Measurements from ENCODE around the gene SLC9A2. TPM values are rescaled to one million over a fixed set of nuclear protein-coding genes. Genes with fewer than 3 reads are reported as not detected.

SLC9A2 gene
- total RNA-seq, 5 donors from 2014 or later (not counting 1 experiment from before 2014, with no cell fraction given): not detected

- Histone ChIP-seq H3K36me3 (ENCODE audit: control insufficient read depth in 2 of 2, extremely low read depth in 1 of 2, insufficient read depth in 1 of 2, low read length in 1 of 2) (peaks cover 0 to 8% of the 10 kb centered on the region in 2 donors), H3K4me3 (ENCODE audit: control insufficient read depth in 1 of 2, extremely low read depth in 1 of 2, low read length in 1 of 2) (peak overlapping the region; percentile 73 to 74), H3K27ac (ENCODE audit: low read length) (peak overlapping the region; percentile 48), H3K4me1 (ENCODE audit: control insufficient read depth in 1 of 2, extremely low read depth in 1 of 2, insufficient read depth in 2 of 2, low read length in 2 of 2) (peaks cover 14 to 20% of the 10 kb centered on the region in 2 experiments), H3K9me3 (no peaks in the 10 kb centered on the region), H3K27me3 (replicated peaks in 1 of 2; ENCODE audit: control insufficient read depth in 2 of 2, extremely low read depth in 1 of 2, insufficient read depth in 2 of 2, low read length in 1 of 2) (no peaks in the 10 kb centered on the region)
- peak in 1 of 35 experiments; percentile 17 for DNase-seq
- ChIA-PET CTCF (interaction anchor here in 1 of 2 donors (6.4 kb wide), 1 partner anchor 18 kb away, joined by 50 read pairs; no protein-coding TSS in a partner anchor), POLR2A (no interaction called here)
- peak overlapping the region; percentile 93 to 97 (median 95) for H3K4me3 Mint-ChIP-seq
- H3K4me1 Mint-ChIP-seq: peaks cover 43 to 50% (median 44%) of the 10 kb centered on the region in 3 donors
- peaks cover 12% of the 10 kb centered on the region for H3K36me3 Mint-ChIP-seq
- H3K27me3 Mint-ChIP-seq: no peaks in the 10 kb centered on the region
- peak overlapping the region; percentile 85 to 86 for H3K27ac Mint-ChIP-seq
- WGBS (ENCODE audit: insufficient coverage): 73% methylated on average over 9 of the region's 15 CpGs
- no peak for ATAC-seq (replicated peaks in 1 of 4)
- H3K9me3 Mint-ChIP-seq: no peaks in the 10 kb centered on the region
Measured at GRCh38 chr2:102735416-102736109, 116.2 kb downstream of the SLC9A2 start.

- H3K9me3 ChIP-seq: no peaks in the 10 kb centered on the region
- Mint-ChIP-seq H3K4me1 (peaks cover 43 to 50% (median 44%) of the 10 kb centered on the region in 3 donors), H3K4me3 (peak overlapping the region; percentile 93 to 97 (median 95)), H3K27me3 (no peaks in the 10 kb centered on the region), H3K9me3 (no peaks in the 10 kb centered on the region), H3K27ac (peak overlapping the region; percentile 86 to 93), H3K36me3 (peaks cover 11% of the 10 kb centered on the region)
- ChIA-PET CTCF (interaction anchor here in 1 of 2 donors (6.4 kb wide), 1 partner anchor 17 kb away, joined by 50 read pairs; no protein-coding TSS in a partner anchor), POLR2A (no interaction called here)
- WGBS (ENCODE audit: insufficient coverage): 47% methylated on average over 6 of the region's 6 CpGs
- H3K27ac ChIP-seq (ENCODE audit: low read length): peak overlapping the region; percentile 48
- H3K27me3 ChIP-seq (replicated peaks in 1 of 2; ENCODE audit: control insufficient read depth in 2 of 2, extremely low read depth in 1 of 2, insufficient read depth in 2 of 2, low read length in 1 of 2): no peaks in the 10 kb centered on the region
- peak in 2 of 4 experiments; percentile 9 to 27 for ATAC-seq (replicated peaks in 1 of 4)
- peaks cover 14 to 20% of the 10 kb centered on the region in 2 experiments for H3K4me1 ChIP-seq (ENCODE audit: control insufficient read depth in 1 of 2, extremely low read depth in 1 of 2, insufficient read depth in 2 of 2, low read length in 2 of 2)
- H3K4me3 ChIP-seq (ENCODE audit: control insufficient read depth in 1 of 2, extremely low read depth in 1 of 2, low read length in 1 of 2): peak overlapping the region; percentile 73 to 74
- peak in 4 of 35 experiments; percentile 3 to 8 (median 7) for DNase-seq
- H3K36me3 ChIP-seq (ENCODE audit: control insufficient read depth in 2 of 2, extremely low read depth in 1 of 2, insufficient read depth in 1 of 2, low read length in 1 of 2): peaks cover 0 to 6% of the 10 kb centered on the region in 2 donors
Measured at GRCh38 chr2:102736110-102736409, 116.7 kb downstream of the SLC9A2 start.

- Histone ChIP-seq H3K27ac (ENCODE audit: low read length) (peak overlapping the region; percentile 48), H3K36me3 (ENCODE audit: control insufficient read depth in 2 of 2, extremely low read depth in 1 of 2, insufficient read depth in 1 of 2, low read length in 1 of 2) (peaks cover 0 to 2% of the 10 kb centered on the region in 2 donors), H3K4me3 (ENCODE audit: control insufficient read depth in 1 of 2, extremely low read depth in 1 of 2, low read length in 1 of 2) (peak overlapping the region; percentile 73 to 74), H3K27me3 (replicated peaks in 1 of 2; ENCODE audit: control insufficient read depth in 2 of 2, extremely low read depth in 1 of 2, insufficient read depth in 2 of 2, low read length in 1 of 2) (no peaks in the 10 kb centered on the region), H3K4me1 (ENCODE audit: control insufficient read depth in 1 of 2, extremely low read depth in 1 of 2, insufficient read depth in 2 of 2, low read length in 2 of 2) (peaks cover 14 to 20% of the 10 kb centered on the region in 2 experiments), H3K9me3 (no peaks in the 10 kb centered on the region)
- peak; percentile 55 to 87 (median 77) for DNase-seq
- Mint-ChIP-seq H3K9me3 (no peaks in the 10 kb centered on the region), H3K27me3 (no peaks in the 10 kb centered on the region), H3K4me1 (peaks cover 43 to 50% (median 44%) of the 10 kb centered on the region in 3 donors), H3K4me3 (peak overlapping the region; percentile 93 to 97 (median 95)), H3K27ac (peak overlapping the region; percentile 86 to 93), H3K36me3 (peaks cover 9% of the 10 kb centered on the region)
- ChIA-PET CTCF (interaction anchor here (0.5 to 6.4 kb wide), 4 partner anchors 16 to 1486 kb away, joined by 3 to 50 read pairs (median 4); no protein-coding TSS in a partner anchor), POLR2A (no interaction called here)
- WGBS (ENCODE audit: insufficient coverage): under 1% methylated on average over 48 of the region's 52 CpGs
- ATAC-seq (replicated peaks in 1 of 4): peak; percentile 92 to 93 (median 92)
Measured at GRCh38 chr2:102736410-102737409, 117.4 kb downstream of the SLC9A2 start.

GRCh38 chr2:102737431-102737830, 118.1 kb downstream of the SLC9A2 start:
- Histone ChIP-seq H3K4me3 (ENCODE audit: control insufficient read depth in 1 of 2, extremely low read depth in 1 of 2, low read length in 1 of 2) (peak overlapping the region; percentile 73 to 74), H3K27me3 (replicated peaks in 1 of 2; ENCODE audit: control insufficient read depth in 2 of 2, extremely low read depth in 1 of 2, insufficient read depth in 2 of 2, low read length in 1 of 2) (no peaks in the 10 kb centered on the region), H3K4me1 (ENCODE audit: control insufficient read depth in 1 of 2, extremely low read depth in 1 of 2, insufficient read depth in 2 of 2, low read length in 2 of 2) (peaks cover 14 to 20% of the 10 kb centered on the region in 2 experiments), H3K9me3 (no peaks in the 10 kb centered on the region), H3K36me3 (ENCODE audit: control insufficient read depth in 2 of 2, extremely low read depth in 1 of 2, insufficient read depth in 1 of 2, low read length in 1 of 2) (no peaks in the 10 kb centered on the region), H3K27ac (ENCODE audit: low read length) (peak overlapping the region; percentile 48)
- no peak for ATAC-seq (replicated peaks in 1 of 4)
- Mint-ChIP-seq H3K36me3 (peaks cover 9% of the 10 kb centered on the region), H3K4me3 (peak overlapping the region; percentile 93 to 97 (median 95)), H3K27me3 (no peaks in the 10 kb centered on the region), H3K4me1 (peaks cover 43 to 50% (median 44%) of the 10 kb centered on the region in 3 donors), H3K27ac (peak overlapping the region; percentile 86 to 93), H3K9me3 (no peaks in the 10 kb centered on the region)
- CTCF ChIA-PET: interaction anchor here in 1 of 2 donors (0.5 to 6.4 kb wide), 2 partner anchors 16 to 295 kb away, joined by 3 to 50 read pairs; no protein-coding TSS in a partner anchor
- POLR2A ChIA-PET: no interaction called here
- WGBS (ENCODE audit: insufficient coverage): 57% methylated on average over 1 of the region's 1 CpG
- no peak for DNase-seq

GRCh38 chr2:102743259-102743658, 123.9 kb downstream of the SLC9A2 start:
- H3K4me3 Mint-ChIP-seq: no peak overlapping the region
- Histone ChIP-seq H3K27ac (ENCODE audit: low read length) (no peak overlapping the region), H3K4me3 (ENCODE audit: control insufficient read depth in 1 of 2, extremely low read depth in 1 of 2, low read length in 1 of 2) (no peak overlapping the region), H3K9me3 (no peaks in the 10 kb centered on the region), H3K36me3 (ENCODE audit: control insufficient read depth in 2 of 2, extremely low read depth in 1 of 2, insufficient read depth in 1 of 2, low read length in 1 of 2) (no peaks in the 10 kb centered on the region), H3K27me3 (replicated peaks in 1 of 2; ENCODE audit: control insufficient read depth in 2 of 2, extremely low read depth in 1 of 2, insufficient read depth in 2 of 2, low read length in 1 of 2) (no peaks in the 10 kb centered on the region), H3K4me1 (ENCODE audit: control insufficient read depth in 1 of 2, extremely low read depth in 1 of 2, insufficient read depth in 2 of 2, low read length in 2 of 2) (no peaks in the 10 kb centered on the region)
- CTCF ChIA-PET: interaction anchor here in 1 of 2 donors (1.1 kb wide), 1 partner anchor 10 kb away, joined by 4 read pairs; no protein-coding TSS in a partner anchor
- no peak overlapping the region for H3K27ac Mint-ChIP-seq
- H3K9me3 Mint-ChIP-seq: peaks cover 0 to 11% (median 5%) of the 10 kb centered on the region in 3 donors
- H3K27me3 Mint-ChIP-seq: no peaks in the 10 kb centered on the region
- POLR2A ChIA-PET: no interaction called here
- ATAC-seq (replicated peaks in 1 of 4) (no peak), DNase-seq (no peak)
- WGBS (ENCODE audit: insufficient coverage): 100% methylated on average over 2 of the region's 3 CpGs
- peaks cover 23% of the 10 kb centered on the region for H3K36me3 Mint-ChIP-seq
- peaks cover 4 to 8% (median 5%) of the 10 kb centered on the region in 3 donors for H3K4me1 Mint-ChIP-seq

GRCh38 chr2:102748107-102748506, 128.8 kb downstream of the SLC9A2 start:
- Mint-ChIP-seq H3K27ac (no peak overlapping the region), H3K36me3 (peaks cover 14% of the 10 kb centered on the region), H3K4me3 (no peak overlapping the region), H3K9me3 (peaks cover 0 to 11% (median 5%) of the 10 kb centered on the region in 3 donors), H3K27me3 (no peaks in the 10 kb centered on the region), H3K4me1 (no peaks in the 10 kb centered on the region)
- Histone ChIP-seq H3K4me1 (ENCODE audit: control insufficient read depth in 1 of 2, extremely low read depth in 1 of 2, insufficient read depth in 2 of 2, low read length in 2 of 2) (no peaks in the 10 kb centered on the region), H3K36me3 (ENCODE audit: control insufficient read depth in 2 of 2, extremely low read depth in 1 of 2, insufficient read depth in 1 of 2, low read length in 1 of 2) (no peaks in the 10 kb centered on the region), H3K27me3 (replicated peaks in 1 of 2; ENCODE audit: control insufficient read depth in 2 of 2, extremely low read depth in 1 of 2, insufficient read depth in 2 of 2, low read length in 1 of 2) (no peaks in the 10 kb centered on the region), H3K27ac (ENCODE audit: low read length) (no peak overlapping the region), H3K9me3 (no peaks in the 10 kb centered on the region), H3K4me3 (ENCODE audit: control insufficient read depth in 1 of 2, extremely low read depth in 1 of 2, low read length in 1 of 2) (no peak overlapping the region)
- DNase-seq (no peak), ATAC-seq (replicated peaks in 1 of 4) (no peak)
- ChIA-PET CTCF (no interaction called here), POLR2A (no interaction called here)
- 92% methylated on average over 2 of the region's 4 CpGs for WGBS (ENCODE audit: insufficient coverage)

Measured in T-cell (primary cell).